GM18867 (cell line): ENCODE measurements around the gene LRRN2.

Experiments
- ATAC-seq: cut with Tn5 transposase; IDR thresholded peaks from one replicate; pipeline ENCODE4 v1.9.1; 2021; ENCODE audit warnings: mild to moderate bottlenecking, moderate library complexity; ENCODE audit not compliant: unreplicated experiment

Gene LRRN2

GRCh38 chr1:204664384-204664651 is 21.2 kb downstream of the LRRN2 start:
- ATAC-seq = no peak

GRCh38 chr1:204663644-204664383 is 21.7 kb downstream of the LRRN2 start:
- ATAC-seq = no peak

GRCh38 chr1:204662530-204662929 is 23.0 kb downstream of the LRRN2 start:
- no peak for ATAC-seq

- no peak for ATAC-seq
These were observed 25.0 kb downstream of the LRRN2 start for GRCh38 chr1:204660509-204660908.

- ATAC-seq = no peak
These were observed 26.5 kb downstream of the LRRN2 start for GRCh38 chr1:204659056-204659455.

GRCh38 chr1:204658295-204658694 is 27.2 kb downstream of the LRRN2 start:
- no peak for ATAC-seq

- no peak for ATAC-seq
These were observed 31.8 kb downstream of the LRRN2 start for GRCh38 chr1:204653590-204654340.

- ATAC-seq = no peak
These were observed 33.0 kb downstream of the LRRN2 start for GRCh38 chr1:204652497-204652896.

GRCh38 chr1:204651843-204652421 is 33.6 kb downstream of the LRRN2 start:
- ATAC-seq = no peak

GRCh38 chr1:204650911-204651570 is 34.5 kb downstream of the LRRN2 start:
- ATAC-seq = no peak

GRCh38 chr1:204649721-204650521 is 35.6 kb downstream of the LRRN2 start:
- no peak for ATAC-seq

GRCh38 chr1:204648576-204648975 is 37.0 kb downstream of the LRRN2 start:
- ATAC-seq = no peak

GRCh38 chr1:204647805-204648153 is 37.8 kb downstream of the LRRN2 start:
- no peak for ATAC-seq

GRCh38 chr1:204647114-204647804 is 38.3 kb downstream of the LRRN2 start:
- peak; percentile 52 for ATAC-seq

GRCh38 chr1:204645666-204646065 is 39.9 kb downstream of the LRRN2 start:
- ATAC-seq = no peak

GRCh38 chr1:204645251-204645650 is 40.3 kb downstream of the LRRN2 start:
- ATAC-seq = no peak

- ATAC-seq = no peak
These were observed 42.0 kb downstream of the LRRN2 start for GRCh38 chr1:204643503-204643902.

GRCh38 chr1:204641936-204642335 is 43.6 kb downstream of the LRRN2 start:
- ATAC-seq = no peak

- no peak for ATAC-seq
These were observed 44.1 kb downstream of the LRRN2 start for GRCh38 chr1:204641455-204641854.

GRCh38 chr1:204640578-204640977 is 45.0 kb downstream of the LRRN2 start:
- no peak for ATAC-seq
